ENCODE data around the gene CNST. TPM values are rescaled to one million over a fixed set of nuclear protein-coding genes. Genes with fewer than 3 reads are reported as not detected.

Gene CNST
- total and polyA plus RNA-seq, 2 of the 13 experiments (the other 11 are each of a cell fraction or from before 2014, with no cell fraction given) = 6.3 to 12.4 TPM

GRCh38 chr1:246583448-246584185 lies 17.4 kb downstream of the CNST start (continued):
- TF ChIP-seq ZKSCAN8 (CRISPR knock-in tag; IDR thresholded peaks at IDR 0.05; ENCODE audit: borderline replicate concordance) = peak; percentile 94; the same call in 1 of the 2 replicates
- no peak for TF ChIP-seq ZNF746 (CRISPR knock-in tag; IDR thresholded peaks at IDR 0.05)
- TF ChIP-seq HNF1A (IDR thresholded peaks at IDR 0.05; ENCODE audit: low read depth) = peak; percentile 51
- TF ChIP-seq HNF1A (CRISPR knock-in tag; IDR thresholded peaks at IDR 0.05; ENCODE audit: borderline replicate concordance) = peak; percentile 64; the same call in 1 of the 2 replicates
- peak; percentile 98 for TF ChIP-seq RXRB (CRISPR knock-in tag; IDR thresholded peaks at IDR 0.05; ENCODE audit: borderline replicate concordance)
- TF ChIP-seq KDM4B (CRISPR knock-in tag; IDR thresholded peaks at IDR 0.05) = peak; percentile 55; the same call in 1 of the 2 replicates
- TF ChIP-seq NRL (CRISPR knock-in tag; IDR thresholded peaks at IDR 0.05; ENCODE audit: borderline replicate concordance) = no peak
- no peak for TF ChIP-seq PAWR (CRISPR knock-in tag; IDR thresholded peaks at IDR 0.05; ENCODE audit: borderline replicate concordance)
- peak; percentile 62 for TF ChIP-seq ZNF629 (CRISPR knock-in tag; conservative IDR thresholded peaks at IDR 0.05)
- TF ChIP-seq RFX1 (IDR thresholded peaks at IDR 0.05) = no peak
- no peak; the same call in 1 of the 2 replicates for TF ChIP-seq DRAP1 (CRISPR knock-in tag; IDR thresholded peaks at IDR 0.05)
- TF ChIP-seq ATF3 (CRISPR knock-in tag; IDR thresholded peaks at IDR 0.05) = peak; percentile 63; the same call in 1 of the 2 replicates
- no peak for TF ChIP-seq ARNT (IDR thresholded peaks at IDR 0.05)
- 0 out of 2 replicates have a peak, but pooled peaks have one; percentile 34 for TF ChIP-seq KMT2B (CRISPR knock-in tag; IDR thresholded peaks at IDR 0.05)
- no peak for TF ChIP-seq MLLT10 (CRISPR knock-in tag; IDR thresholded peaks at IDR 0.05)
- no peak for TF ChIP-seq ELF4 (CRISPR knock-in tag; IDR thresholded peaks at IDR 0.05; ENCODE audit: borderline replicate concordance)
- no peak for TF ChIP-seq ZNF101 (CRISPR knock-in tag; IDR thresholded peaks at IDR 0.05; ENCODE audit: borderline replicate concordance, low read depth)
- TF ChIP-seq ZNF572 (CRISPR knock-in tag; IDR thresholded peaks at IDR 0.05) = no peak
- no peak for TF ChIP-seq AKAP8 (CRISPR knock-in tag; IDR thresholded peaks at IDR 0.05)
- TF ChIP-seq TFDP1 (CRISPR knock-in tag; IDR thresholded peaks at IDR 0.05; ENCODE audit: borderline replicate concordance) = no peak
- TF ChIP-seq ATF7-NPFF (CRISPR knock-in tag; IDR thresholded peaks at IDR 0.05; ENCODE audit: low read depth) = no peak
- TF ChIP-seq ZNF282 (IDR thresholded peaks at IDR 0.05; ENCODE audit: partially characterized antibody) = no peak
- TF ChIP-seq LCORL (IDR thresholded peaks at IDR 0.05) = peak; percentile 80
- peak; percentile 84 for TF ChIP-seq LCORL (CRISPR knock-in tag; IDR thresholded peaks at IDR 0.05)
- no peak for TF ChIP-seq NR1H2 (CRISPR knock-in tag; IDR thresholded peaks at IDR 0.05; ENCODE audit: borderline replicate concordance, low read depth)

Measured in HepG2 (cell line).